HG03280 (cell line): ENCODE results near the gene RTL10.

Source experiments
- ATAC-seq: cut with Tn5 transposase; IDR thresholded peaks from one replicate; pipeline ENCODE4 v1.9.1; 2021; ENCODE audit warnings: mild to moderate bottlenecking, moderate library complexity; ENCODE audit not compliant: unreplicated experiment

The RTL10 gene

DNA sequence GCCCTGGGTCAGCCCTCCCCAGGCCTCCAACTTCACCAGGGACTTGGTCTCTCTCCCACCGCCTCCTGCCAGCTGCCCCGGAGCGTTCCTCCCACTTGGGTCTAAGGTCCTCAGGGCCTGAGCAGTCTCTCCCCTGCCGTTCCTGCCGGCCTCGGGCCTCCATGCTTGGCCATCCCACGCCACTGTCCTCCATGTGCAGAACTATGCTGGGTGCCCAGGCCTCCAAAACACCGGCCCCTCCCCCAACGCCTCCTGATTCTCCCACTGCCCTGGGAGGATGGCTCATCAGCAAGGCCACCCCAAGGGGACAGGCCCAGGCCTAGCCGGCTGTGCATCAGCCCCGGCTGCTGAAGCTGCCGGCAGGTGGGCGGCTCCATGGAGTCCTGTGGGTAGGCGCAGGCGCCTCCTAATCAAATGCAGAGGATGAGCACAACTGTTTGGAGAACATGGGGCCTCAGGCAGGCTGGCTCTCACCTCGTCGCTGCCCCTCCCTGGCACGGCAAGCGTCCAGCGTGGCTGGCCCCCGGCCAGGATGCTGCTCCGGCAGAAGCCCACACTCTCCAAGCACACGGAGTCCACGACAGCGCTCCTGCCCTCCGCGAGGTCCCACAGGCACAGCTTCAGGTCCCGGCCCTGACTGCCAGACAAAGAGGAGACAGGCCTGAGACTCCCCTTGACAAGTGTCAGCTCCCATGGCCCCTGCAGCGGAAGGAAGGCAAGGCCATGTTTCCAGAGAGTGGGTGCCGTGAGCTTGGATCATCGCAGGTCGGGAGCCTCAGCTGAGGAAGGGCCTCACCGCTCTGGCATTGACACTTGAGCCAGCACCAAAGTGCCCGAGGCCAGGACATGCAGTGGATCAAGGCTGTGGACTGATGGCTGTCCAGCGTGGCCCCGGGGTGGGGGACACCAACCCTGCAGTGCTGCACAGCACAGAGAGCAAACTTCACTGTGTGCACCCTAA, 42.6 kb downstream of the RTL10 start:
- ATAC-seq: no peak

- no peak for ATAC-seq
Observed at GRCh38 chr22:19811211-19811621, 43.5 kb downstream of the RTL10 start.

DNA sequence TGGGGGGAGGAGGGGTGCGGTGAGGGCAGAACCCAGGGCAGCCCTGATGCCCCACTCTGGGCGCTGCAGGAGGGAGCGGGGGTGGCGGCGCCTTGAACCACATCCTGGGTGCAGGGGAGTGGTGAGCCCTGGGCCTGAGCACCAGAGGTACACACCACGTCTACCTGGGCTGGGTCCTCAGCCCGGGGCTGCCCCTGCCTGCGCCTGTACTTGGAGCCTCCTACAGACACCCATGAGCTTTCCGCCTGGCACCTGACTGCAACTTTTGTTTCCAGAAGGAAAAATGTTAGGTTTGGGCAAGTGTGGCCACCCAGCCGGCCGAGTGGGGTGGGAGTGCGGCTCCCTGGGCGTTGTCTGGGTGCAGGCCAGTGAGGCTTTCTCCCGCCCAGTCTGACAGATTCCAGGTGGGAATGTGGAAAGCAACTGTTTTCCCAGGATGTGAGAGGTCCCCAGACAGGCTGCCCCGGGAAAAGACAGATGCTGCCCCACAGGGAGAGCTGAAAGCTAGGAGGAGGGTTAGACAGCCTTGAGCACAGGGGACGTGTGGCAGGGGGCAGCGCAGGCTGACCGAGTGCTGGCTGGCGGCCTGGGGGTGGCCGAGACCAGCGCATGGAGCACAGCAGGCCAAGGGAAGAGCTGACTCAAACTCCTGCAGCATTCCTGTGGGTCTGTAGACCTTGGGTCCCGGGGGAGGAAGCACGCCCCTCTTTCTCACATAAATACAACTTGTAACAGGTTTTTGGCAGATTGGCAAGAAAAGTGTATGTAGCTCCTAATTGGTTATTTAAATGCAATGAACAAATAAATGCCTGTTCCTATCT, 44.1 kb downstream of the RTL10 start:
- no peak for ATAC-seq

GRCh38 chr22:19809741-19810140, 44.9 kb downstream of the RTL10 start:
- no peak for ATAC-seq

GRCh38 chr22:19808873-19809478, 45.7 kb downstream of the RTL10 start:
- ATAC-seq: no peak

DNA sequence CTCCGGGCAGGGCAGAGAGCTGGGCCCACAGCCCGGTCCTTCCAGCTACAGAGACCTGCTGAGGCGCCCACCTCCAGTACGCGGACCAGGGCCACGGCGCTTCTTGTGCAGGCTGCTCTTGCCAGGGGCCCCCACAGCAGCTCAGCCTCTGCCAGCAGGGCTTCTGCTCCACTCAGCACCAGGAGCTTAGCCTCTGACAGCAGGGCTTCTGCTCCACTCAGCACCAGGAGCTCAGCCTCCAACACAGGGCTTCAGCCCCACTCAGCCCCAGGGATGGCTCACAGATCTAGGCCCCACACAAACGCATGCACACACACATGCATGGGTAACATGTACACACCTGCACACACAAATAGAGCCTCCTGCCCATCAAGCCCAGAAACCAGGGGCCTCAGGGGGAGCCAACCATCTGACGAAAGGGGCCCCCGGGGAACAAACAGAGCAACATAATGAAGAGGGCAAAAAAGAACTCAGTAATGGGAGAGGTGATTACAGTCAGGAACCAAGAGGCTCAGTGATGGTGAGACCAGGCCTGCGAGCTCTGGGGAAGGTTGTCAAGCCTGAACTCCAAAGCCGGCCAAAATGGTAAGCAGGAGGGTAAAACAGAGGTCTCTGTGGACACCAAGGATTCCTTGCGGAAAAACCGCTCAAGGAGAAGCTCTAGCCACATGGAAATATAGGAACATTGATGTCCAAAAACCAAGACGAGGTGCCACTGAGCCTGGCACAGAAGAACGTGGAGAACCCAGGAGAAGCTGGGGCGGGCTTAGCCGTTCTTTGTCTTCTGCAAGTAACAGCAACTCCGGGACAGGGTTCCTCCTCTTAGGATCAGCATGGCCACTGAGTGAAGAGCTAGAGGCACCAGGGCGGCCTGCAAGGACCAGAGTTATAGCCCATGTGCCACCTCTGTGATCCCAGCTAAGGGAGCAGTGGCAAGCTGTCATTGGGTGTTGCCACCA, 46.5 kb downstream of the RTL10 start:
- ATAC-seq: no peak

- no peak for ATAC-seq
Observed at GRCh38 chr22:19807161-19807913, 47.3 kb downstream of the RTL10 start.

- no peak for ATAC-seq
Observed at GRCh38 chr22:19806213-19807160, 48.2 kb downstream of the RTL10 start.

DNA sequence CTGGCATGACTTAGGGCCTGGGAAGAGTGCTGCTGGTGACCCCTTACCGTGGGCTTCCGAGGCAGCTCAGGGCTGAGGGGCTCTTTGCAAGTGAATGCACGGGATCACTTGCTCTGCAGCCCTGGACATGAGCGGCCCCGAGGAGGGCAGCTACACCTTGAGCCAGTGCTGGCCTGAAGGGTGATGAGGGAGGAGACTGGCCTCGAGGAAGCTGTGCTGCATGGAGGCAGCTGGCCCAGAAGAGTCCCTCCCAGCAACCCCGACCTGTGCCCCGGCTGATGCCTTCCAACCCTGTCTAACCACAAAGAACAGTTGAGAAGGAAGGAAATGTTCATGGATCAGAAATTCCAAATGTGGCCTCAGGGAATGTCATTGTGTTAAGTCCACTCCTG, 48.9 kb downstream of the RTL10 start:
- no peak for ATAC-seq
